Stomach smooth muscle (tissue), 2 donors: Measurements from ENCODE around the gene LDLRAD4.
A peak's percentile ranks its signal among the peaks of the same experiment; 100 is the strongest.

ENCODE experiments used
- H3K27ac ChIP-seq: one replicate; pipeline ENCODE4 v1.7.0; 2013; ENCODE audit warnings: mild to moderate bottlenecking, low read length, inconsistent platforms
- H3K27me3 ChIP-seq, 2 donors: one replicate each; pipeline ENCODE4 v1.7.0; 2013; ENCODE audit warnings: low read length in 2 of 2; ENCODE audit not compliant: insufficient read depth in 2 of 2, control insufficient read depth in 1 of 2
- H3K36me3 ChIP-seq, 2 donors: one replicate each; pipeline ENCODE4 v1.7.0; 2013; ENCODE audit warnings: low read length in 2 of 2; ENCODE audit not compliant: control insufficient read depth in 2 of 2, insufficient read depth in 2 of 2
- H3K4me1 ChIP-seq: one replicate; pipeline ENCODE4 v1.7.0; 2013; ENCODE audit warnings: low read length; ENCODE audit not compliant: control insufficient read depth, insufficient read depth
- H3K4me3 ChIP-seq, 2 donors: one replicate each; pipeline ENCODE4 v1.7.0; 2013; ENCODE audit warnings: low read length in 2 of 2
- H3K9ac ChIP-seq, 2 donors: one replicate each; pipeline ENCODE4 v1.7.0; 2013; ENCODE audit warnings: low read length in 2 of 2, mild to moderate bottlenecking in 1 of 2
- H3K9me3 ChIP-seq, 2 donors: one replicate each; pipeline ENCODE4 v1.7.0; 2013; ENCODE audit warnings: low read length in 2 of 2; ENCODE audit not compliant: control insufficient read depth in 2 of 2
- donor health status: healthy.
- donor health status: Pancreatic carcinoma.

Gene LDLRAD4

GRCh38 chr18:13641551-13642439 is 423.2 kb downstream of the LDLRAD4 start:
- peak overlapping the region; percentile 22 to 62 for H3K9ac ChIP-seq
- peak overlapping the region; percentile 25 to 55 for H3K4me3 ChIP-seq
- H3K9me3 ChIP-seq: no peaks in the 10 kb centered on the region
- H3K27ac ChIP-seq: peak overlapping the region; percentile 6
- H3K4me1 ChIP-seq: peaks cover 6% of the 10 kb centered on the region
- peaks cover 7 to 11% of the 10 kb centered on the region in 2 donors for H3K36me3 ChIP-seq
- H3K27me3 ChIP-seq: no peaks in the 10 kb centered on the region

GRCh38 chr18:13642440-13642827 is 423.9 kb downstream of the LDLRAD4 start:
- Histone ChIP-seq H3K27ac (peak overlapping the region; percentile 6), H3K4me3 (peak overlapping the region in 1 of 2 donors; percentile 55), H3K36me3 (peaks cover 7 to 11% of the 10 kb centered on the region in 2 donors), H3K9ac (no peak overlapping the region), H3K9me3 (no peaks in the 10 kb centered on the region), H3K4me1 (peaks cover 6% of the 10 kb centered on the region), H3K27me3 (no peaks in the 10 kb centered on the region)

- Histone ChIP-seq H3K9me3 (no peaks in the 10 kb centered on the region), H3K4me3 (no peak overlapping the region), H3K36me3 (peaks cover 7 to 14% of the 10 kb centered on the region in 2 donors), H3K27me3 (no peaks in the 10 kb centered on the region), H3K27ac (no peak overlapping the region), H3K9ac (no peak overlapping the region), H3K4me1 (peaks cover 6% of the 10 kb centered on the region)
These were observed 424.7 kb downstream of the LDLRAD4 start for GRCh38 chr18:13643261-13643751.

GRCh38 chr18:13645093-13645492 is 426.5 kb downstream of the LDLRAD4 start:
- no peak overlapping the region for H3K4me3 ChIP-seq
- H3K36me3 ChIP-seq: peaks cover 7 to 14% of the 10 kb centered on the region in 2 donors
- H3K9ac ChIP-seq: no peak overlapping the region
- peaks cover 6% of the 10 kb centered on the region for H3K4me1 ChIP-seq
- no peaks in the 10 kb centered on the region for H3K27me3 ChIP-seq
- H3K27ac ChIP-seq: no peak overlapping the region
- H3K9me3 ChIP-seq: no peaks in the 10 kb centered on the region

GRCh38 chr18:13646633-13647032 is 428.1 kb downstream of the LDLRAD4 start:
- H3K36me3 ChIP-seq: peaks cover 7 to 14% of the 10 kb centered on the region in 2 donors
- H3K9ac ChIP-seq: no peak overlapping the region
- no peak overlapping the region for H3K27ac ChIP-seq
- H3K4me3 ChIP-seq: no peak overlapping the region
- H3K4me1 ChIP-seq: no peaks in the 10 kb centered on the region
- no peaks in the 10 kb centered on the region for H3K9me3 ChIP-seq
- H3K27me3 ChIP-seq: no peaks in the 10 kb centered on the region

GRCh38 chr18:13647761-13648160 is 429.2 kb downstream of the LDLRAD4 start:
- Histone ChIP-seq H3K4me3 (no peak overlapping the region), H3K4me1 (no peaks in the 10 kb centered on the region), H3K9me3 (no peaks in the 10 kb centered on the region), H3K27me3 (no peaks in the 10 kb centered on the region), H3K9ac (no peak overlapping the region), H3K27ac (no peak overlapping the region), H3K36me3 (peaks cover 7 to 14% of the 10 kb centered on the region in 2 donors)

GRCh38 chr18:13649397-13650390 is 431.1 kb downstream of the LDLRAD4 start:
- Histone ChIP-seq H3K36me3 (peaks cover 7 to 14% of the 10 kb centered on the region in 2 donors), H3K27me3 (no peaks in the 10 kb centered on the region), H3K4me1 (no peaks in the 10 kb centered on the region), H3K9ac (no peak overlapping the region), H3K27ac (no peak overlapping the region), H3K4me3 (no peak overlapping the region), H3K9me3 (no peaks in the 10 kb centered on the region)

- H3K27me3 ChIP-seq: no peaks in the 10 kb centered on the region
- H3K4me1 ChIP-seq: no peaks in the 10 kb centered on the region
- no peak overlapping the region for H3K4me3 ChIP-seq
- H3K36me3 ChIP-seq: no peaks in the 10 kb centered on the region
- no peak overlapping the region for H3K9ac ChIP-seq
- H3K9me3 ChIP-seq: no peaks in the 10 kb centered on the region
- H3K27ac ChIP-seq: no peak overlapping the region
These were observed 435.3 kb downstream of the LDLRAD4 start for GRCh38 chr18:13653746-13654433.

GRCh38 chr18:13657974-13658373 is 439.4 kb downstream of the LDLRAD4 start:
- Histone ChIP-seq H3K27me3 (no peaks in the 10 kb centered on the region), H3K4me1 (peaks cover 4% of the 10 kb centered on the region), H3K4me3 (no peak overlapping the region), H3K9me3 (no peaks in the 10 kb centered on the region), H3K27ac (no peak overlapping the region), H3K36me3 (no peaks in the 10 kb centered on the region), H3K9ac (no peak overlapping the region)
